GM19099 (cell line): ENCODE data around the gene ARVCF.

ENCODE experiments used
- POLR2A ChIP-seq: IDR thresholded peaks from 3 replicates; pipeline ENCODE4 v1.6.1; 2011; ENCODE audit warnings: low read depth; ENCODE audit not compliant: insufficient read length; ENCODE audit errors: extremely low read depth

ARVCF gene

DNA sequence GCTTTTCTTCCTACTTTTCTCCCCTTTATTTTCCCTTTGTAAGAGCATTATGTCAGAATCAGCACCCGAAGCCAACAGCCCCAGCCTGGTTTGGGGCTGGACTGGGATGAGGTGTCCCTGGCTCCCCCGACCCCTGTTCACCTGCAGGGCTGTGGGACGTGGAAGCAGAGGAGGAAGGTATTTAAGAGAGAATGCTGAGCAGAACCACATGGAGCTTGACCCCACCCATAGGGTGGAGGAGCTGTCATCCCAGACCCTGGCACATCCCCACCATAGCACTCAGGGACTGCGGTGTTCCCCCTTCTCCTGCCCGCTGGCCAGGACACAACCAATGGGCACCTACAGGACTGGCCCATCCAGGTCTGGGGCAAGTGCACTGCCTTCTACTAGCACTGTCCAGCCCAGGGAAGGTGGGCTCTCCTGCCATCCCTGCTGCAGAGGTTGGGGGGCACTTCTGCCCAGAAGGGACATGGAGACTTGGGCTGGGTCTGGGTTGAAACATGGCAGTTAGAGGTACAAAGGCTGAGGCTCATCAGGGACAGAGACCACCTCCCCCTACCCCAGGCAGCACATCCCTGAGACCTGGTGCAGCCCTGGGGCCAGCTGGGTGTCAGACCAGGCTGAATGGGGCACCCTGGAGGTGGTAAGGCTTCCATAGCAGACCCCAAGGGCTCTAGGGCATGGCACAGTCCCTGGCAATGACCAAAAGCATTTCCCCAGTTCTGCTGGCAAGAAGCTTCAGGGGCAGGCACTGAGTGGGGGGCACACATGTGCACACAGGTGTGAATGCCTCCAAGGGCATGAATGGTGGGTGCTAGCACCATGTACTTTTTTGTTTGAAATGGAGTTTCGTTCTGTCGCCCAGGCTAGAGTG lies 23.9 kb upstream of the ARVCF start:
- TF ChIP-seq POLR2A: no peak

DNA sequence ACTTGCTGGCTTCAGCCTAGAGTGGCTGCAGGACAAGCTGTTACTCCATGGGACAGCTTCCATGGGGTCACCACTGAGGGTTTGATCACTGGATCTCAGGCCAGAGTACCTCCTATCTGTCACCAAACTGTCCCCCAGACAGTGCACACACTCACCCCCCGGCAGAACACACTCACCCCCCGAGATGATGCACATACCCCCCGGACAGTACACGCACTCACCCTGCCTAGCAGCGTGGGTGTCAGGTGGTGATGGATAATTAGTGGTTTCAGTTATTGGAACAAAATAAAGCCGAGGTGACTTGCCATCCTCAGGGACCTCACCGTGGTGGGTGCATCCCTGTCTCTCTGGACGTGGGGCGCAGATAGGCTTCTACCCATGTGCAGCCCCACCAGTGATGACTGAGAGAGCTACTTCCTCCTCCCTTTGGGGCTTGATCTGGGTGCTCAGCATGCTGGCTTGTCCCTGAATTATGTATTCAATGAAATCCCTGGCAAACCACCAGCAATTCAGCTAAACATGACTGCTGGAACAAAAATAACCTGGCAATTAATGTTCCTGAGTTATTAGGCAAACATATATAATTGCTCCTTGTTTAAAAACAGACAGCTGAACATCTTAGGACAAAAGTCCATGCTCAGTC lies 23.2 kb upstream of the ARVCF start:
- no peak for TF ChIP-seq POLR2A

DNA sequence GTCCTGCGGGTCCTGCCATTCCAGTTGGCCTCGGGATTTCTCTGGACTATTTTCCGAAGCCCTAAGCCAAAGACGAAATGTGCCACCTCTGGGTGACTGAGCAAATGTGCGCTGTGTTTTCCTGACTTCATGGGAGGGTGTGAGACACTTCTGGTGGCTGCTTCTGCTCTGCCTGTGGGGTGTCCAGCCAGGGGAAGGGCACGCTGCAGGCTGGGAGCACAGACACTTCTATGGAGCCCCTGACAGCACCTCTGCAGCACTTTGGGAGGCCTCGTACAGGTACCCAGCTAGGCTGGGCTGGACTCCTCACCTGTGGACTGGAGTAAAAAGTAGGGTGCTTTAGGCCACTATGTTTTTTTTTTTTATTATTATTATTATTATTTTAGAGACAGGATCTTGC lies 22.0 kb upstream of the ARVCF start:
- no peak for TF ChIP-seq POLR2A

DNA sequence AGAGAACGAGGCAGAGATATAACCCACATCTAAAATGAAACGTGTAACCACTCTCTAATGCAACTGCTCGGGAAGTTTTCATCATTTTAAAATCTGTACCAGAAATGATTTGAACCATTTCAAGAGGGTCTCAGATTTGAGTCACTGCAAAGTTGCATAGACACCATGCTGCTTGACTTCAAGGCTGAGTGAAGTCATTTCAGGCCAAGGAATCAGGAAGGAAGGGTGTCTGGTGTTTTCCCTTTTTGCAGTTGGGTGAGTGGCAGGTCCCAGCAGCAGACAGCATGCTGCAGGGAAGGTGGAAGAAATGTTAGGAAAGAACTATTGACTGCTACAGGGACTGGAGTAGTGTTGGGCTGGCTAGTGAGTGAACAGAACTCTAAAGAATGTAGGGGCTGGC lies 20.8 kb upstream of the ARVCF start:
- no peak for TF ChIP-seq POLR2A

DNA sequence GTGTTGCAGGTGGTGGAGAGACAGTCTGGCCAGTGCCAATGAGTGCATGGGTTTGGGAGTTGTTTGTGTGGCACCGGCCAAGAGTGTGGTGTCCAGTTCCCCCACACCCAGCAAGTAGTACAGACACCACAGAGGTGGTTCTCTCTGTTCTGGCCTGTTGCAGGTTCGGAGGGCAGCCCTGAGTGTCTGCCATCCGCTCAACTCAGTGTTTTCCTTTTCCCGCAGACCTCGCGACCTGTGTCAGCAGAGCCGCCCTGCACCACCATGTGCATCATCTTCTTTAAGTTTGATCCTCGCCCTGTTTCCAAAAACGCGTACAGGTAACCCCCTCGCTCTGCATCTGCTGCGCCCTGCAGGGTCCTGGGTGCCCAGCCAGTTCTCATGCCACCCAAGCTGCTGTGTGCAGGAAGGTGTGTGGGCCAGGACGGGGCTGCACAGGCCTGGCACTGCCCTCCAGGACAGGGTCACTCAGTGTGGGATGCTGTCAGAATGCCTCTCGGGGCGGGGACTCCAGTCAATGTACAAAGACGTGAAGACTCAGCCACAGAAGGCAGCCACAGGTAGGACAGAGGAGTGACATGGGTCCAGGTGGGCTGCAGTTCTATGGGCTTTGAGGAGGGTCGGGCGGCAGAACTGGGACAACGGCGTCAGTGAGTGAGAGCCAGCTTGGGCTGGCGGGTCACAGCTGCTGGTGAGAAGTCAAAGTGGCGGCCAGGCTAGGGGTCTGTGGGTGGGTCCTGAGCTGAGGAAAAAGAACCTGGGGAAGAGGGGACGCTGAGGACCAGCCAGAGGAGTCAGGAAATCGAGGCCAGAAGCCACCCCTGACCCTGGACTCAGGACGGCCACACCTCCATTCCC lies 20.1 kb upstream of the ARVCF start:
- no peak for TF ChIP-seq POLR2A

DNA sequence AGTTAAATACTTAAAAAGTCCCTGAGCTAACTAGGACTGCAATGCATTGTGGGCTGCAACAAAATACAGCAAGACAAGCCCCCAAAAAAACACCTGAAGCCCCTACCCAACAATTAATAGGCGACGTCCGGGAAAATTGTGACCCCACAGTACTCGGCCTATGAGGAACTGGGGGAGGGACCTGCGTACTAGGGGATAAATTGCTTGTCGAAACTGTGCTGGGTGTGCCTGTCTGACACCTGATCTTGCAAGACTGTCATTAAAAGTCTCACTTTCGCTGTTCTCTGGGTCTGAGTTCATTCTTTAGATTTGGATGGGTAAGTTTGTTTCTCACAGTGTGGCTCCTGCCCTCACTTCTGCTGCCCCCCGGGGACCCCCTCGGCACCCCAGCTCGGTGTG lies 19.5 kb upstream of the ARVCF start:
- no peak for TF ChIP-seq POLR2A

DNA sequence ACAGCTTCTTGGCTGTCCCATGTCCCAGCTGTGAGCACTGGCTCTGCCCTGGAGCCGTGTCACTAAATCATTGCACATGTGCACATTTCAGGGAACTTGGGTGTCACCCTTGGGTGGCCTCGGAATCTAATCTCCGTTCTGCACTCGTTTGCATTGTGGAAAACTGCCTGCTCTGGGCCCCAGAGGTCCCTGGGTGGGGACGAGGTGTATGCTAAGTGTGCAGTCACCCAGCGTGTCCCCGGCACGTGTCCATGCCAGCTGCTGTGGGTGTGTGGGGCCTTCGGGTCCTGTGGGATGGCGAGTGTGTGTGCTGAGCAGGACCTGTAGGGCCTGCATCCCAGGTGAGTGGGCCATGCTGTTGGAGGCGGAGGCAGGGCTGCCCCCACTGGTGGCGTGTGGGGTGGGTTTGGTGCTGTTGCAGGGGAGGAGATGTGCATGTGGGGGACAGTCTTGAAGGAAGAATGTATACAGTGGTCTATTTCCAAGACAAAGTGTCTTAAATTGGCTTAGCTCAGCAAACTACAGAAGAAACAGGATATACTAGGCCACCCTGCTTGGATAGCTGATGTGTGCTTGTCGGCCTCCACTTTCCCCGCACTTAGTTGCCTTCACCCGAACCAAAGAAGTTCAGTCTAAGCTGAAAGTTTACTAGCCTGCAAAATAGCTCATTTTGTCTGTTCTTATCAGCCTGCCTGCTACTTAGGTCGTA lies 18.9 kb upstream of the ARVCF start:
- no peak for TF ChIP-seq POLR2A

DNA sequence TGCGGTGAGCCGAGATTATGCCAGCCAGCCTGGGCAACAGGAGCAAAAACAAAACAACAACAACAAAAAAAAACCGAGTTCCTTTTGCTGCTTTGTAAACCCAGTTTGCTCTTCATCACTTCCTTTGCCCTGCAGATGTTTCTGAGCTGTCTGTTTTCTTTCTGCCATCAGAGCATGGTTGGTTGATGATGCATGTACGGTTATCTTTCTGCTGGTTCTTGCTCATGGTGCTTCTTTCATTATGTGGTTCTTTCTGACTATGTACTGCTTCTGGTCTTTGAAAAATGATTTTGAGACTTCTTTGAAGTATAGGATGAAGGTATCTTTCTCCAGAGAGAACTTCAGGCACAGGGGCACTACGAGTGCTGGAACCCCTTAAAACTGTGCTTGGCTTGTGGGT lies 17.5 kb upstream of the ARVCF start:
- TF ChIP-seq POLR2A: no peak

DNA sequence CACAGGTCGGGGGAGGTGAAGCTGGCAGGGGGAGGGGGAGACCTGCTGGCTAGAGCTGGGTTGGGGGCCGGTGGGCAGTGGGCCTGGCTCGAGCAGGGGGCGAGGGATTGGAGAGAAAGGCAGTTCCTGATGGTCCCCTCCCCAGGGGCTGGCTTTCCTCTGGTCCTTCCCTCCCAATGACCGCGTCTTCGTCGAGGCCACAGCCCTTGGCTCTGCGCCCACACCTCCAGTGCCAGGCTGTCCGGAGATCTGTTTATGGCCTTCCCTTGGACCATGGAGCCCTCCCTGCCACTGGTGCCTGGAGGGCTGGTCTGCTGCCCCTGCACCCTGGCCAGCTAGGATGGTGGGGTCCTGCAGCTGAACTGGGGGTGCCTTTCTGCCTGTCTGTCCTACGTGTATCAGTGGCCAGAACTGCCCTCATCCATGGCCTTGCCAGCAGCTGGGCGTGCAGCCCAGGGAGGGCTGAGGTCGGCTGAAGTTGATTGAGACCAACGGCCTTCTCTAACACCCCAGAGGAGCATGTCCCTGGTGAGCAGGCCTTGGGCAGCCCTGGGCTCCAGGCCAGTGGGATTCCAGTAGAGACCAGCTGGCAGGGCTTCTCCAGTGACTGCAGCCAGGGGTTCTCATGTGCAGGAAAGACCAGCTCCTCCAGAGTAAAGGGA lies 16.6 kb upstream of the ARVCF start:
- TF ChIP-seq POLR2A: no peak

DNA sequence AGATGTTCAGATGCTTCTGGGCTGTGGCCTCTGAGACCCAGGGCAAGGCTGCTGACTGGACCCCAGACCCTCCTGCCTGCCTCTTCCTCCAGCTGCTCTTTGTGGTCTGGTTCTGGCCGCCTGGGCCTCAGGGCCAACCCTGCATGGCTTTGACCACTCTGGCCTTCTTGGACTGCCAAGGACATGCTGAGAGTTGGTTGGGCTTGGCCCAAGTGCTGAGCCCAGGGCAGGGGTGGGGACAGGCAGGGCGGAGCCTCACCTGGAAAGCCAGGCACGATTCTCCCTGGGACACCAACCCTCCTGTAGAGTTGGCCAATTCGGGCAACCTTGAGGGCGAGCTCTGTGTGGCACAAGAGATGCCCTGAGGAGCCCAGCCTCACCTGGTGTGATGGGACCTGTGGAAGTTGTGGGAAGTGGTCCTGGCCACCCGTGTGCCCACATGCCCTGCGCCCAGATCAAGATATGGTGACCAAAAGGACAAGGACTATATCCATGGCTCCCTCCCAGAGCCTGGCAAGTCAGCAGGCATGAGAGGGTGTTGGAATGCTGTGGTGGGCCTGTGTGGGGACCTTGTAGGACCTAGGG lies 15.9 kb upstream of the ARVCF start:
- no peak for TF ChIP-seq POLR2A

DNA sequence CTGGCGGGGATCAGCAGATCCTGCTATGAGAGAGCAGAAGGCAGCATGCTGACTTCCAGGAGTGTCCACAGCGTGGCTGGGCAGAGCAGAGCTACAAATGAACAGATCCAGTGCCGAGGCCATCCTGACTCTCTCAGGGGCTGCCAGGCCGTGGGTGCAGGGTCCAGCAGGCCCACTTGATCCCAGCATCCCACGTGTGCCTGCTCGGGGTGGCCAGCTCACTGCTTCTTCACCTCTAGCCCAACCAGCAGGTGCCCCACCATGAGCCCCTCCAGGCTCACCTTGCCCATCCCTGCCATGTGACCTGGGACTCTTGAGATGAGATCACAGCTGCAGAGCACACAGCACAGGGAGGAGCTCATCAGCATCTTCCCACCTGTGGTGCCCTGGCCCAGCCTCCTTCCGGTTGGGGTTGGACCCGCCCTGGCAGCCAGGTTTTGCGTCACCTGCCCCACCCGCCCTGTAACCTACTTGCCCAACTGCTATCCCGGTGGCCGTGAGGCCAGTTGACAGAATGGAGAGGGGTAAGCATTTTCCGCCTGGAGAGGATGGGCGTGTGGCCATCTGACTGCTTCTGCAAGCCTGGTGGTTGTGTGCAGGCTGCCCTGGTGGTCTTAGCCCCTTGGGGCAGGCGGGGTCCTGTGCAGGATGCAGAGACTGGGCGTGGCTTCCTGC lies 15.2 kb upstream of the ARVCF start:
- no peak for TF ChIP-seq POLR2A

DNA sequence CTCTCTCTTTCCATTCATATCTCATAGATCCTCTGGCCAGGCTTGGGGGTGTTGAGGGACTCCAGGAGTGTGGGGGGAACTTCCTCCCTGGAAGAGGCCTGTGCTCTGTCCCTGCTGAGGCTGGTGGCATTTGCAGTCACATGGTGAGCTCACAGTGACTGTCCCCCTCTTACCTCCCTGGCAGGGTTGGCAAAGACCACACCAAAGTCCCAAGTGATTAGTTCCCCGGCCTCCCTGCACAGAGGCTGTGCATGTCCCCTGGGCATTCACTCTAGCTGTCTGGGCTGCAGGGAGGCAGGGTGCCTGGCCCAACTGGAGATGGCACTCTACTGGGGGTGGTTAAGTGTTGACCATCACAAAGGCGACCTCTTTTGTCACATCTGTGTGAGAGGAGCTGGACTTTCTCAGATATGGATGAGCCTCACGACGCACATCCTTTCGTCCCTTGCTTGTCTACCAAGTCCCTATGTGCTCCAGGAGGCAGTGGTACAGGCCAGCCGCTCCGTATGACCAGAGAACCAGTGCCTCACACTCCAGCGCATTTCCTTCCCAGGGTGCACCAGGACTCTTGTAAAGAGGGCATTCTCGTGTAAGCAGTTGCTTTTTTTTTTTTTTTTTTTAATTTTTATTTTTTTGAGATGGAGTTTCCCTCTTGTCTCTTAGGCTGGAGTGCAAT lies 13.1 kb upstream of the ARVCF start:
- no peak for TF ChIP-seq POLR2A
